Measurements from ENCODE around the gene GAK. TPM values are rescaled to one million over a fixed set of nuclear protein-coding genes. Genes with fewer than 3 reads are reported as not detected.
A peak's percentile ranks its signal among the peaks of the same experiment; 100 is the strongest.

The GAK gene
- polyA plus RNA-seq, 1 of the 3 experiments (the other 2 are of a cell fraction): 35.9 TPM

DNA sequence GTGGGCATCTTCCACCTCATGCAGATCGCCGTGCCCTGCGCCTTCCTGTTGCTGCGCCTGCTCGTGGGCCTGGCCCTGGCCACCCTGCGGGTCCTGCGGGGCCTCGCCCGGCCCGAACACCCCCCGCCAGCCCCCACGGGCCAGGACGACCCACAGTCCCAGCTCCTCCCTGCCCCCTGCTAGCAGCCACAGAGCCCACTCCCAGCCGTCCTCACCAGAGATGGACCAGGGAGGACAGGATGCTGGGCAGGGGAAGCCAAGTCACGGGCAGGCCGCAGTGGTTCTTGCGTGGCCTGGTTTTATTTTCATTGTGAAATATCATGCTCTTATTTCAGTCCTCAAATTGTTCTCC lies 26.2 kb upstream of the GAK start:
- over 99% methylated on average over 11 of the region's 17 CpGs for WGBS (ENCODE audit: low lambda C conversion rate)
- no peak overlapping the region for H3K27ac ChIP-seq (ENCODE audit: low read depth in 2 of 2, low read length in 1 of 2)
- no peaks in the 10 kb centered on the region for H3K27me3 ChIP-seq (ENCODE audit: insufficient read depth)
- TF ChIP-seq TEAD4 (IDR thresholded peaks at IDR 0.05; ENCODE audit: borderline replicate concordance, insufficient read depth) (no peak), MXI1 (IDR thresholded peaks at IDR 0.05; ENCODE audit: low read depth, low read length) (no peak), POLR2AphosphoS5 (IDR thresholded peaks at IDR 0.05; ENCODE audit: low read depth, low read length) (no peak), EZH2phosphoT487 (IDR thresholded peaks at IDR 0.05; ENCODE audit: borderline replicate concordance, low read depth) (no peak), YY1 (IDR thresholded peaks at IDR 0.05; ENCODE audit: low read depth) (no peak), IRF3 (IDR thresholded peaks at IDR 0.05; ENCODE audit: low read depth, low read length) (no peak), JUND (IDR thresholded peaks at IDR 0.05) (no peak), NFIC (IDR thresholded peaks at IDR 0.05; ENCODE audit: borderline replicate concordance) (no peak), FOXJ3 (CRISPR knock-in tag; IDR thresholded peaks at IDR 0.05) (no peak), SIN3A (IDR thresholded peaks at IDR 0.05; ENCODE audit: borderline replicate concordance, low read depth, low read length) (no peak), FOXM1 (IDR thresholded peaks at IDR 0.05; ENCODE audit: low read depth) (no peak), ELF1 (IDR thresholded peaks at IDR 0.05) (no peak), NRF1 (IDR thresholded peaks at IDR 0.05; ENCODE audit: low read depth, low read length) (no peak), TAF1 (IDR thresholded peaks at IDR 0.05; ENCODE audit: borderline replicate concordance, low read depth, low read length) (no peak)
- H4K20me1 ChIP-seq (ENCODE audit: insufficient read depth): no peaks in the 10 kb centered on the region
- peaks cover 0 to 39% of the 10 kb centered on the region in 2 experiments for H3K36me3 ChIP-seq (replicated peaks in 1 of 2; ENCODE audit: control insufficient read depth in 1 of 2, insufficient read depth in 2 of 2, low read length in 1 of 2)
- no peaks in the 10 kb centered on the region for H3K9me2 ChIP-seq
- no peaks in the 10 kb centered on the region for H3K79me2 ChIP-seq (ENCODE audit: insufficient read depth)
- no peaks in the 10 kb centered on the region for H3F3A ChIP-seq (replicated peaks; ENCODE audit: insufficient read depth)
- ChIA-PET POLR2A (no interaction called here), CTCF (no interaction called here)
- H3K9ac ChIP-seq: no peak overlapping the region
- no peaks in the 10 kb centered on the region for H3K9me3 ChIP-seq
- peak; percentile 37 for DNase-seq
- H2AFZ ChIP-seq (ENCODE audit: low read depth): no peak overlapping the region
- H3K4me2 ChIP-seq: no peak overlapping the region
- H3K4me1 ChIP-seq (ENCODE audit: control insufficient read depth in 1 of 2, insufficient read depth in 2 of 2, low read depth in 1 of 2, low read length in 1 of 2): no peaks in the 10 kb centered on the region
- no peak overlapping the region for H3K4me3 ChIP-seq (ENCODE audit: low read depth in 2 of 2, low read length in 1 of 2)

DNA sequence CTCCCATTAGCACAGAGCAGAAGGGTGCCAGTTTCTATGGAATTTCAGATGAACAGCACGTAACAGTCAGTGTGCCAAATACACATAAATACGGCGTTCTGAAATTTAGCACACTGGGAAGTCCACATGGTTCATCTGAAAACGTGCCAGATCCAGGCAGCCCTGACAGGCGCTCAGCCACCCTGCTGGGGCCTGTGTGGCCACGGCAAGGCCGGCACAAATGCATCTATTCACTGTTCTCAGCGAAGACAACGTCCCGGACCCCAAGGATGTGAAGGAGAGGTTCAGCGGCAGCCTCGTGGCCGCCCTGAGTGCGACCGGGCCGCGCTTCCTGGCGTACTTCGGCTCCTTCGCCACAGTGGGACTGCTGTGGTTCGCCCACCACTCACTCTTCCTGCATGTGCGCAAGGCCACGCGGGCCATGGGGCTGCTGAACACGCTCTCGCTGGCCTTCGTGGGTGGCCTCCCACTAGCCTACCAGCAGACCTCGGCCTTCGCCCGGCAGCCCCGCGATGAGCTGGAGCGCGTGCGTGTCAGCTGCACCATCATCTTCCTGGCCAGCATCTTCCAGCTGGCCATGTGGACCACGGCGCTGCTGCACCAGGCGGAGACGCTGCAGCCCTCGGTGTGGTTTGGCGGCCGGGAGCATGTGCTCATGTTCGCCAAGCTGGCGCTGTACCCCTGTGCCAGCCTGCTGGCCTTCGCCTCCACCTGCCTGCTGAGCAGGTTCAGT lies 25.6 kb upstream of the GAK start:
- DNase-seq: peak; percentile 21
- Histone ChIP-seq H3F3A (replicated peaks; ENCODE audit: insufficient read depth) (no peaks in the 10 kb centered on the region), H4K20me1 (ENCODE audit: insufficient read depth) (no peaks in the 10 kb centered on the region), H3K4me1 (ENCODE audit: control insufficient read depth in 1 of 2, insufficient read depth in 2 of 2, low read depth in 1 of 2, low read length in 1 of 2) (no peaks in the 10 kb centered on the region), H3K4me2 (no peak overlapping the region), H3K9ac (no peak overlapping the region), H3K9me2 (no peaks in the 10 kb centered on the region), H3K4me3 (ENCODE audit: low read depth in 2 of 2, low read length in 1 of 2) (no peak overlapping the region), H3K9me3 (no peaks in the 10 kb centered on the region), H3K27me3 (ENCODE audit: insufficient read depth) (no peaks in the 10 kb centered on the region), H3K27ac (ENCODE audit: low read depth in 2 of 2, low read length in 1 of 2) (no peak overlapping the region), H3K36me3 (replicated peaks in 1 of 2; ENCODE audit: control insufficient read depth in 1 of 2, insufficient read depth in 2 of 2, low read length in 1 of 2) (peaks cover 0 to 34% of the 10 kb centered on the region in 2 experiments), H3K79me2 (ENCODE audit: insufficient read depth) (no peaks in the 10 kb centered on the region), H2AFZ (ENCODE audit: low read depth) (no peak overlapping the region)
- TF ChIP-seq, protein P1, sequence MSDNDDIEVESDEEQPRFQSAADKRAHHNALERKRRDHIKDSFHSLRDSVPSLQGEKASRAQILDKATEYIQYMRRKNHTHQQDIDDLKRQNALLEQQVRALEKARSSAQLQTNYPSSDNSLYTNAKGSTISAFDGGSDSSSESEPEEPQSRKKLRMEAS (IDR thresholded peaks at IDR 0.05; ENCODE audit: low read depth): no peak
- 94% methylated on average over 30 of the region's 45 CpGs for WGBS (ENCODE audit: low lambda C conversion rate)
- POLR2A ChIA-PET: no interaction called here
- CTCF ChIA-PET: no interaction called here

Measured in SK-N-SH (cell line).